CD4-positive, alpha-beta T cell treated with Interleukin-2 at 100 ng/mL for 4 hours (primary cell): ENCODE data around the gene PPP1R14C.

Experiments
- DNase-seq: peaks from one replicate; pipeline ENCODE4 v3.0.0-alpha.2; 2020; ENCODE audit warnings: low spot score

The PPP1R14C gene

GRCh38 chr6:150272264-150272975, 129.6 kb downstream of the PPP1R14C start:
- no peak for DNase-seq

- no peak for DNase-seq
Measured at GRCh38 chr6:150272976-150273315, 130.1 kb downstream of the PPP1R14C start.

GRCh38 chr6:150273457-150274309, 130.8 kb downstream of the PPP1R14C start:
- DNase-seq: no peak

GRCh38 chr6:150275489-150275888, 132.6 kb downstream of the PPP1R14C start:
- DNase-seq: no peak

- no peak for DNase-seq
Measured at GRCh38 chr6:150276168-150276936, 133.5 kb downstream of the PPP1R14C start.

GRCh38 chr6:150276937-150277742, 134.3 kb downstream of the PPP1R14C start:
- no peak for DNase-seq

- no peak for DNase-seq
Measured at GRCh38 chr6:150279533-150279932, 136.7 kb downstream of the PPP1R14C start.

GRCh38 chr6:150280703-150281102, 137.9 kb downstream of the PPP1R14C start:
- no peak for DNase-seq

- no peak for DNase-seq
Measured at GRCh38 chr6:150281767-150282166, 138.9 kb downstream of the PPP1R14C start.

- DNase-seq: no peak
Measured at GRCh38 chr6:150282806-150283205, 140.0 kb downstream of the PPP1R14C start.

- DNase-seq: no peak
Measured at GRCh38 chr6:150286460-150286859, 143.6 kb downstream of the PPP1R14C start.

- DNase-seq: no peak
Measured at GRCh38 chr6:150286912-150287311, 144.1 kb downstream of the PPP1R14C start.

- DNase-seq: no peak
Measured at GRCh38 chr6:150288456-150288855, 145.6 kb downstream of the PPP1R14C start.

GRCh38 chr6:150289454-150290071, 146.7 kb downstream of the PPP1R14C start:
- DNase-seq: no peak

- no peak for DNase-seq
Measured at GRCh38 chr6:150290429-150290828, 147.6 kb downstream of the PPP1R14C start.

- no peak for DNase-seq
Measured at GRCh38 chr6:150291968-150292710, 149.3 kb downstream of the PPP1R14C start.

GRCh38 chr6:150293019-150293418, 150.2 kb downstream of the PPP1R14C start:
- DNase-seq: no peak

GRCh38 chr6:150293423-150294173, 150.8 kb downstream of the PPP1R14C start:
- no peak for DNase-seq

GRCh38 chr6:150296890-150297289, 154.0 kb downstream of the PPP1R14C start:
- no peak for DNase-seq
